HepG2 (cell line): ENCODE measurements around the gene CTBP1. TPM values are rescaled to one million over a fixed set of nuclear protein-coding genes. Genes with fewer than 3 reads are reported as not detected.
A peak's percentile ranks its signal among the peaks of the same experiment; 100 is the strongest.

Source experiments
- AGO2 ChIP-seq: fragments of 200-400 bp; formaldehyde crosslinking; optimal IDR thresholded peaks from 2 replicates; pipeline ENCODE3; 2017; ENCODE audit warnings: mild to moderate bottlenecking, low read depth, low read length, moderate library complexity
- CSRNP1 ChIP-seq: sonication (generic); formaldehyde crosslinking; IDR thresholded peaks from 2 replicates; pipeline ENCODE4 v1.8.1; 2023; ENCODE audit warnings: mild to moderate bottlenecking, missing genetic modification reagents
- CSRNP2 ChIP-seq: sonication (generic); formaldehyde crosslinking; conservative IDR thresholded peaks from 2 replicates; pipeline ENCODE4 v1.8.0; 2022; ENCODE audit warnings: low read depth, missing genetic modification reagents
- ETV5 ChIP-seq: IDR thresholded peaks from 2 replicates; pipeline ENCODE4 v1.6.1; 2018; ENCODE audit warnings: missing biosample characterization, missing genetic modification reagents, inconsistent platforms, borderline replicate concordance
- ETV6 ChIP-seq: sonication (generic); formaldehyde crosslinking; conservative IDR thresholded peaks from 2 replicates; pipeline ENCODE4 v1.4.0; 2020; ENCODE audit warnings: missing genetic modification reagents
- MAF1 ChIP-seq: sonication (generic); formaldehyde crosslinking; IDR thresholded peaks from 2 replicates; pipeline ENCODE4 v1.5.0; 2020; ENCODE audit warnings: missing genetic modification reagents, borderline replicate concordance
- MLLT10 ChIP-seq: sonication (generic); formaldehyde crosslinking; IDR thresholded peaks from 2 replicates; pipeline ENCODE4 v1.4.0; 2020; ENCODE audit warnings: missing genetic modification reagents
- NR2F1 ChIP-seq, 2 experiments: fragments of 450-650 bp in 1 of 2; formaldehyde crosslinking in 1 of 2; IDR thresholded peaks; 2 replicates each; pipeline versions ENCODE4 v1.5.0 to v1.6.1; 2016 to 2020; ENCODE audit warnings: mild to moderate bottlenecking in 1 of 2, missing compliant biosample characterization in 1 of 2, missing genetic modification reagents in 1 of 2, moderate library complexity in 1 of 2
- NR3C1 ChIP-seq: sonication (generic); formaldehyde crosslinking; IDR thresholded peaks from 2 replicates; pipeline ENCODE4 v1.4.0; 2020; ENCODE audit warnings: missing genetic modification reagents
- RBM22 ChIP-seq: fragments of 200-400 bp; formaldehyde crosslinking; optimal IDR thresholded peaks from 2 replicates; pipeline ENCODE3; 2017; ENCODE audit warnings: mild to moderate bottlenecking, low read length, moderate library complexity
- RNF2 ChIP-seq: fragments of 450-650 bp; conservative IDR thresholded peaks from 2 replicates; pipeline ENCODE4 v1.6.1; 2016; ENCODE audit warnings: low read depth
- SCMH1 ChIP-seq: sonication (generic); formaldehyde crosslinking; IDR thresholded peaks from 2 replicates; pipeline ENCODE4 v1.9.0; 2021; ENCODE audit warnings: missing genetic modification reagents, mild to moderate bottlenecking, borderline replicate concordance
- SP4 ChIP-seq: sonication (generic); formaldehyde crosslinking; IDR thresholded peaks from 2 replicates; pipeline ENCODE4 v1.8.1; 2023; ENCODE audit warnings: mild to moderate bottlenecking, missing genetic modification reagents
- TOE1 ChIP-seq: sonication (generic); formaldehyde crosslinking; IDR thresholded peaks from 2 replicates; pipeline ENCODE4 v1.4.0; 2020; ENCODE audit warnings: mild to moderate bottlenecking, missing genetic modification reagents
- ZBTB38 ChIP-seq: sonication (generic); formaldehyde crosslinking; IDR thresholded peaks from 2 replicates; pipeline ENCODE4 v1.5.1; 2020; ENCODE audit warnings: mild to moderate bottlenecking, missing genetic modification reagents
- ZNF263 ChIP-seq: sonication (generic); formaldehyde crosslinking; IDR thresholded peaks from 2 replicates; pipeline ENCODE4 v1.4.0; 2020; ENCODE audit warnings: missing genetic modification reagents
- ZNF484 ChIP-seq: sonication (generic); formaldehyde crosslinking; IDR thresholded peaks from 2 replicates; pipeline ENCODE4 v1.5.1; 2020; ENCODE audit warnings: mild to moderate bottlenecking, low read depth, missing genetic modification reagents, borderline replicate concordance
- ZNF510 ChIP-seq: sonication (generic); formaldehyde crosslinking; IDR thresholded peaks from 2 replicates; pipeline ENCODE4 v1.4.0; 2020; ENCODE audit warnings: low read depth, mild to moderate bottlenecking, missing genetic modification reagents
- ZNF605 ChIP-seq: sonication (generic); formaldehyde crosslinking; IDR thresholded peaks from 2 replicates; pipeline ENCODE4 v1.8.0; 2022; ENCODE audit warnings: mild to moderate bottlenecking, missing genetic modification reagents
- ZNF768 ChIP-seq: sonication (generic); formaldehyde crosslinking; IDR thresholded peaks from 2 replicates; pipeline ENCODE4 v1.4.0; 2020; ENCODE audit warnings: missing genetic modification reagents
- polyA plus RNA-seq, 8 experiments: library from polyadenylated mRNA; depleted of rRNA in 3 of 8; stranded (reverse) in 7 of 8; unstranded in 1 of 8; fragments of >200 nt; fragmentation: Illumina TruSeq in 4 of 8; extraction: Trizol in 4 of 8; gene quantifications; 2 replicates each; pipeline versions ENCODE4 v1.2.1 to v1.2.3, GENCODE V29; 2011 to 2016; ENCODE audit warnings: low read depth in 4 of 8, missing spikeins in 1 of 8, mixed read lengths in 1 of 8; ENCODE audit not compliant: insufficient read depth in 1 of 8
- total RNA-seq, 5 experiments: library from RNA; depleted of rRNA; stranded (reverse); fragments of >200 nt; fragmentation: Illumina TruSeq; extraction: Trizol; gene quantifications; 2 replicates each; pipeline ENCODE4 v1.2.3, GENCODE V29; 2016; ENCODE audit warnings: low read depth in 1 of 5
- TF ChIP-seq, protein P1 (sequence below): sonication (generic); formaldehyde crosslinking; IDR thresholded peaks from 2 replicates; pipeline ENCODE4 v1.5.0; 2020; ENCODE audit warnings: missing genetic modification reagents
- TF ChIP-seq, protein P2 (sequence below): sonication (generic); formaldehyde crosslinking; IDR thresholded peaks from 2 replicates; pipeline ENCODE4 v1.9.0; 2022; ENCODE audit warnings: missing genetic modification reagents, mild to moderate bottlenecking, borderline replicate concordance
- TF ChIP-seq, protein P3 (sequence below): sonication (generic); formaldehyde crosslinking; IDR thresholded peaks from 2 replicates; pipeline ENCODE4 v1.5.0; 2020; ENCODE audit warnings: mild to moderate bottlenecking, missing genetic modification reagents

The CTBP1 gene
- total and polyA plus RNA-seq, 2 of the 13 experiments (the other 11 are each of a cell fraction or from before 2014, with no cell fraction given) = 78.5 to 112 TPM

GRCh38 chr4:1229117-1229849, 19.6 kb downstream of the CTBP1 start (continued):
- no peak for TF ChIP-seq CSRNP1 (CRISPR knock-in tag)
- no peak for TF ChIP-seq NR2F1 (CRISPR knock-in tag; IDR thresholded peaks at IDR 0.05)
- no peak for TF ChIP-seq CSRNP2 (CRISPR knock-in tag)
- TF ChIP-seq, protein P1, sequence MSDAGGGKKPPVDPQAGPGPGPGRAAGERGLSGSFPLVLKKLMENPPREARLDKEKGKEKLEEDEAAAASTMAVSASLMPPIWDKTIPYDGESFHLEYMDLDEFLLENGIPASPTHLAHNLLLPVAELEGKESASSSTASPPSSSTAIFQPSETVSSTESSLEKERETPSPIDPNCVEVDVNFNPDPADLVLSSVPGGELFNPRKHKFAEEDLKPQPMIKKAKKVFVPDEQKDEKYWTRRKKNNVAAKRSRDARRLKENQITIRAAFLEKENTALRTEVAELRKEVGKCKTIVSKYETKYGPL = no peak
- no peak for TF ChIP-seq ZNF484 (CRISPR knock-in tag)
- TF ChIP-seq SCMH1 = no peak
- TF ChIP-seq ZNF768 (CRISPR knock-in tag) = no peak
- peak; percentile 49 for TF ChIP-seq RBM22
- no peak for TF ChIP-seq ETV5 (CRISPR knock-in tag)
- no peak for TF ChIP-seq MAF1
- no peak for TF ChIP-seq ZBTB38 (CRISPR knock-in tag)
- TF ChIP-seq SP4 = no peak
- peak; percentile 90 for TF ChIP-seq AGO2
- TF ChIP-seq, protein P2, sequence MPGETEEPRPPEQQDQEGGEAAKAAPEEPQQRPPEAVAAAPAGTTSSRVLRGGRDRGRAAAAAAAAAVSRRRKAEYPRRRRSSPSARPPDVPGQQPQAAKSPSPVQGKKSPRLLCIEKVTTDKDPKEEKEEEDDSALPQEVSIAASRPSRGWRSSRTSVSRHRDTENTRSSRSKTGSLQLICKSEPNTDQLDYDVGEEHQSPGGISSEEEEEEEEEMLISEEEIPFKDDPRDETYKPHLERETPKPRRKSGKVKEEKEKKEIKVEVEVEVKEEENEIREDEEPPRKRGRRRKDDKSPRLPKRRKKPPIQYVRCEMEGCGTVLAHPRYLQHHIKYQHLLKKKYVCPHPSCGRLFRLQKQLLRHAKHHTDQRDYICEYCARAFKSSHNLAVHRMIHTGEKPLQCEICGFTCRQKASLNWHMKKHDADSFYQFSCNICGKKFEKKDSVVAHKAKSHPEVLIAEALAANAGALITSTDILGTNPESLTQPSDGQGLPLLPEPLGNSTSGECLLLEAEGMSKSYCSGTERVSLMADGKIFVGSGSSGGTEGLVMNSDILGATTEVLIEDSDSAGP (CRISPR knock-in tag) = 0 out of 2 replicates have a peak, but pooled peaks have one; percentile 19
- no peak for TF ChIP-seq RNF2
- TF ChIP-seq ZNF605 = no peak
- TF ChIP-seq MLLT10 (CRISPR knock-in tag) = no peak
- no peak for TF ChIP-seq TOE1 (CRISPR knock-in tag)
- TF ChIP-seq, protein P3, sequence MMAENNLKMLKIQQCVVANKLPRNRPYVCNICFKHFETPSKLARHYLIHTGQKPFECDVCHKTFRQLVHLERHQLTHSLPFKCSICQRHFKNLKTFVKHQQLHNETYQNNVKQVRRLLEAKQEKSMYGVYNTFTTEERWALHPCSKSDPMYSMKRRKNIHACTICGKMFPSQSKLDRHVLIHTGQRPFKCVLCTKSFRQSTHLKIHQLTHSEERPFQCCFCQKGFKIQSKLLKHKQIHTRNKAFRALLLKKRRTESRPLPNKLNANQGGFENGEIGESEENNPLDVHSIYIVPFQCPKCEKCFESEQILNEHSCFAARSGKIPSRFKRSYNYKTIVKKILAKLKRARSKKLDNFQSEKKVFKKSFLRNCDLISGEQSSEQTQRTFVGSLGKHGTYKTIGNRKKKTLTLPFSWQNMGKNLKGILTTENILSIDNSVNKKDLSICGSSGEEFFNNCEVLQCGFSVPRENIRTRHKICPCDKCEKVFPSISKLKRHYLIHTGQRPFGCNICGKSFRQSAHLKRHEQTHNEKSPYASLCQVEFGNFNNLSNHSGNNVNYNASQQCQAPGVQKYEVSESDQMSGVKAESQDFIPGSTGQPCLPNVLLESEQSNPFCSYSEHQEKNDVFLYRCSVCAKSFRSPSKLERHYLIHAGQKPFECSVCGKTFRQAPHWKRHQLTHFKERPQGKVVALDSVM (CRISPR knock-in tag) = no peak
- TF ChIP-seq NR3C1 (CRISPR knock-in tag) = no peak
- no peak for TF ChIP-seq ZNF510 (CRISPR knock-in tag)
- no peak for TF ChIP-seq ETV6 (CRISPR knock-in tag)
- TF ChIP-seq ZNF263 = no peak
